ENCODE data around the gene SLC25A12.

DNA sequence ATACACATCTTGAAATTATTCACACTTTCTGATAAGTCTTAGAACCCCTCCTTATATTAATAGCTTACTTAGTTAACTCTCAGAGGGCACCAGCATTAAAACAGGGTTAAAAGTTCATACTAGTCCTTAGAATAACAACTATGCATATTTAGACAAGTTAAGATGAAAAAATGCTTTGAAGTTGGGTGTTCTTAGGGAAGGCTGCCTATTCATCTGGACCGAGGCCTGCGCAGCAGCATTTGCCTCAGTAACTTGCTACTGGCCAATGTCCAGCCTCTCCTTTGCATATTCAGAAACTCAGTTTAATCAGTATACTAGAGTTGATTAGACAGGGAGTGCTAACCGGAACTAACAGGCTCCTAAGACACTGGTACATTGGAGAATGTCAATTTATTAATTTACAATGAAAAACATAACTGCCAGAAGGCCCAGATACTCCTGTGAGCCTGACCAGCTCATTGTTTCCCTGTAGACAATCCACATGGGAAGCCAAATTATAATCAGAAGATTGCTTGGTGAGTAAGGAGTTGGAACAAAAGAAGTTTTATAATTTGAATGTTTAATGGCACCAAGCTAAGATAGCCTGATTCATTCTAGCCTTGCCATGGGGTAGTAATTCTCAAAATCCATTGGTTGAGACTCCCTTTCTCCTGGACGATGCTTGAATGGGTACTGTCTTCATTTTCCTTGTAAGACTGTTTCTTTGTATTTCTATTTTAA is 157.9 kb downstream of the SLC25A12 start:
- TF ChIP-seq, protein P1, sequence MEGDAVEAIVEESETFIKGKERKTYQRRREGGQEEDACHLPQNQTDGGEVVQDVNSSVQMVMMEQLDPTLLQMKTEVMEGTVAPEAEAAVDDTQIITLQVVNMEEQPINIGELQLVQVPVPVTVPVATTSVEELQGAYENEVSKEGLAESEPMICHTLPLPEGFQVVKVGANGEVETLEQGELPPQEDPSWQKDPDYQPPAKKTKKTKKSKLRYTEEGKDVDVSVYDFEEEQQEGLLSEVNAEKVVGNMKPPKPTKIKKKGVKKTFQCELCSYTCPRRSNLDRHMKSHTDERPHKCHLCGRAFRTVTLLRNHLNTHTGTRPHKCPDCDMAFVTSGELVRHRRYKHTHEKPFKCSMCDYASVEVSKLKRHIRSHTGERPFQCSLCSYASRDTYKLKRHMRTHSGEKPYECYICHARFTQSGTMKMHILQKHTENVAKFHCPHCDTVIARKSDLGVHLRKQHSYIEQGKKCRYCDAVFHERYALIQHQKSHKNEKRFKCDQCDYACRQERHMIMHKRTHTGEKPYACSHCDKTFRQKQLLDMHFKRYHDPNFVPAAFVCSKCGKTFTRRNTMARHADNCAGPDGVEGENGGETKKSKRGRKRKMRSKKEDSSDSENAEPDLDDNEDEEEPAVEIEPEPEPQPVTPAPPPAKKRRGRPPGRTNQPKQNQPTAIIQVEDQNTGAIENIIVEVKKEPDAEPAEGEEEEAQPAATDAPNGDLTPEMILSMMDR (IDR thresholded peaks at IDR 0.05; ENCODE audit: low read depth, low read length), result no peak
- TF ChIP-seq EZH2phosphoT487 (IDR thresholded peaks at IDR 0.05; ENCODE audit: low read depth), result no peak

All from OCI-LY3 (cell line).